ENCODE data around the gene RNF212.

- TF ChIP-seq CTCF (conservative IDR thresholded peaks at IDR 0.05; ENCODE audit: low read depth in 2 of 2): no peak
- TF ChIP-seq EZH2phosphoT487 (IDR thresholded peaks at IDR 0.05; ENCODE audit: unreplicated experiment): no peak
Measured at GRCh38 chr4:1113311-1114009, at the start of gene RNF212.

Measured in GM23338 (cell line).